GM18511 (cell line): ENCODE data around the gene ZNF385B.

Experiments
- ATAC-seq: cut with Tn5 transposase; IDR thresholded peaks from one replicate; pipeline ENCODE4 v1.9.1; 2021; ENCODE audit warnings: mild to moderate bottlenecking, moderate library complexity; ENCODE audit not compliant: unreplicated experiment

ZNF385B gene

DNA sequence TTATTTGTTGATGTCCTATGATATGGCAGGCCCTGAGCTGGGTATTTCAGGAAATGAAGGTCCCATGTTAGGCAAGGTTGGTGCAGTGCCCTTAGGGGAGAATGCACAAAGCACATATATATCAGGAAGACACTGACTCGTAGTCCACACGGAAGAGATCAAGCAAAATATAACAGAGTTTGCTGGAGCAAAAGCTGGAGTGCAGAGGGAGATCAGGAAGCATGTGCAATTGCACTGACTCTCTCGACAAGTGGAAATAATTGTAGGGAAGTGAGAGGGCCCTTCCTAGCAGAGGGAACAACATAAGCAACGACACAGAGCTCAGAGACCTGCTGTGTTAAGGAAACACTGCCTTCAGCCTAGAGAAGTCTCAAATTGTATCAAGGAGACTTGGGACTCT, 4.2 kb downstream of the ZNF385B start:
- no peak for ATAC-seq

DNA sequence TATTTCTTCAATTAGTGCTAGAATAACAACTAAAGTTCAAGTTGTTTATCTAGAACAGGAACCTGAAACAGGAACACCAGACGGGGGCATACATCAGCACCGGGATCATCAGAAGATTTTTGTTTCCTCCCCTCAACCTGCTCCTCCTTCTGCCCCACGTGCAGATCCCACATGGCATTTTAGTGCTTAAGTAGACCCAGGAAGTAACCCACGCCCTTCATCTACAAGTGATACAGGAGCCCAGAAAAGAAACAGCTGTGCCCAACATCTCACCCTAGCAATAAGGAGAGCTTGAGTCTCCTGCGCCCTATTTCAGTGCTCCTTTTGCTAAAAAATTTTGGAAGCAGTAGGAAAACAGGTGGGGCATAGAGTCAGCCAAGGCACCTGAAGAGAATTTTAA, 5.2 kb downstream of the ZNF385B start:
- no peak for ATAC-seq

DNA sequence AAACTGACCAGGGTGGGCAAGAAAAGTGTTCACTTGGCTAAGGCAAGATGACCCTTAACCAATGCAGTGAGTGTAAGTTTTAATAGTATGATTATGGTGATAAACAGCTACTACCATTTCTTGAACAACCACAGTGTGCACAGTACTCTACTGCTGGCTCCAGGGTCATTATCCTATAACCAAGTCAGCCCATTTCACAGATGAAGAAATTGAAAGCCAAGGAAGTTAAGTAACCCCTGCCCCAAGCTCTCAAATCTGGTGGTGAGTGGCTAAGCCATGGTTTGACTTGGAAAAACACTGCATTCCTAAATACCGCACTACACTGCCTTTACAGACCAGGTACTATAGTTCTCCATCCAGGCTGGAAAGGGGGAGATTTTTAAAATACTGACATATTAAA, 5.7 kb downstream of the ZNF385B start:
- ATAC-seq = no peak

DNA sequence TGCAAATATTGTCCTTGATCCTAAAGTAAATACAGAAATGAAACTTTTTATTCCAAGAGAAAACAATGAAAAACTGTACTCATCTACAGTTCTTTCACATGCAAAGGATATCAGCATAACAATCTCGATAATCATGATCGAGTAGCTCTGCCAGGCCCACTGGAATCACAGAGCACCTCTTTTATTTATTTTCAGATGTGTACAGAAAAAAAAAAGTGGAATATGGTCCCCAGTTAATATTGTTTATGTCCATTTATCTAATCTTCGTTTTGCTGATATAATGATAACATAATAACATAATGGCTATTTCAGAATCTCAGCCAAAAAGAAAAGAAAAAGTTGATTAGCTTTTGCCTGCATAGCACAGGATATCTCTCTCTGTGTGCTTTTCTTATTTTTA, 6.5 kb downstream of the ZNF385B start:
- no peak for ATAC-seq

DNA sequence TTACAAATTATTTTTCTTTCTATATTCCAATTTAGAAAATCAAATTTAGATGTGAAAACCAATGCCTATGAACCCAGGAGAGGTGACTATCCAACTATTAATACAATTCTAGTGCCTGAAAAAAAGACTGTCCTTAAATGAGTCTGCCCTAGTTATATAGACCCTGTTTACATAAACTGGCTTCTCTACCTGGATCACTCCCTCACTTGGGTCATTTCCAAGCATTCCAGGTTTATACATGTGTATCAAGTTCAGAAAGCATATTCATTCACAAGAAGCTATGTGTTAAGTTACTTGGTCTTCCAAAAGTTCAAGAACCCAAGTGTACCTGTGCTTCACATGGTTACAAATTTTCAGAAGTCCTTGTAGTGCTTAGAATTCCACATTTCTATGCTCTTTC, 8.3 kb downstream of the ZNF385B start:
- ATAC-seq = no peak

DNA sequence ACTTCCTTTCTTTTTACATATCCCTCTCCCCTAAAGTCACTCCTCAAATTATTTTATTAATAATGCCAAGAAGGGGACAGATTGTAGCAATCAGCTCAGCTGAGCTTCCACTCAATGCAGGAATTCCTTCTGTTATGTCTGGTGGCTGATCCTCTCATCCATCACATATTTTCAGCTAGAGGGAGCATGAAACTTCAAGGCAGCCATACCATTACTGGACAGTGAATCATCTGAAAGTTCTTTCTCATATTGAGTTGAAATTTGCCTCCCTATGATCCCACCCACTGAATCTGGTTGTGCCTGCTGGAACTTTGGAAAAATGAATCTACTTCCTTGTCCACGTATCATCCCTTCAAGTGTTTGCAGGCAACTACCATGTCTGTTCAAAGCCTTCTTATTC, 11.2 kb downstream of the ZNF385B start:
- ATAC-seq = no peak

DNA sequence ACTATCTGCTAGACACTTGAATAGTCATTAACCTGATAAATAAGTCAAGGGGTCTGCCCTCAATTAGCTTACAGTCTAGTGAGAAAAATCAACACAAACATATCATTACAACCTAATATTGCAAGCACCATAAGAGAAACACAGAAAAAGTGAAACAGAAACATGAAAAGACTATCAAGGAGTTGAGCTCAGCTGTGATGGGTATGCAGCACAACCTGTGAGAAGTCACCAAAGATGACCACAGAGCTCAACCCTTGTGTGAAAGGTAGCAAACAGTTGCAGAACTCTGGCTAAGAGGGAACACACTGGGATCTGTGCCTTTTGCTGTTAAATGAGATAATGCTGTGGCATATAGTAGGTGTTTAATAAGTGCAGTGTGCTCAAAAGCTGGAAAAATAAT, 11.7 kb downstream of the ZNF385B start:
- ATAC-seq = no peak

DNA sequence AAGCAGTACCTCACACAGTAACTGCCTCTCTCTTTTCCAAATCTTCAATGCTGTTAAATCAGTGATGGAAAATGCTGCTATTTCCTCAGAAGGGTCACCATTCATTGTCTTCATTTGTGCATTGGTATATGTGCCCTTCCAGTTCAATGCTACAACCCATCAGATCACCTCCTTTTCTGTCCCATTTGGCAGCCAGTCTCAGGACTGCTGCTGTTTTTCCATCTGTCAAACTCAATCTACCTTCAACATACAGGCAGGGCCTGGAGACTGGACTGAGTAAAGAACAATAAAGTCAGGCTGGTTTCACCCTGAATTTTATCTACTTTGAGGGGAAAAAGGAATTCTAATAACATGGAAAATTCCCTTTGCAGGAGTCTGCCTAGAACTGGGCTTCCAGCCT, 17.9 kb downstream of the ZNF385B start:
- no peak for ATAC-seq

DNA sequence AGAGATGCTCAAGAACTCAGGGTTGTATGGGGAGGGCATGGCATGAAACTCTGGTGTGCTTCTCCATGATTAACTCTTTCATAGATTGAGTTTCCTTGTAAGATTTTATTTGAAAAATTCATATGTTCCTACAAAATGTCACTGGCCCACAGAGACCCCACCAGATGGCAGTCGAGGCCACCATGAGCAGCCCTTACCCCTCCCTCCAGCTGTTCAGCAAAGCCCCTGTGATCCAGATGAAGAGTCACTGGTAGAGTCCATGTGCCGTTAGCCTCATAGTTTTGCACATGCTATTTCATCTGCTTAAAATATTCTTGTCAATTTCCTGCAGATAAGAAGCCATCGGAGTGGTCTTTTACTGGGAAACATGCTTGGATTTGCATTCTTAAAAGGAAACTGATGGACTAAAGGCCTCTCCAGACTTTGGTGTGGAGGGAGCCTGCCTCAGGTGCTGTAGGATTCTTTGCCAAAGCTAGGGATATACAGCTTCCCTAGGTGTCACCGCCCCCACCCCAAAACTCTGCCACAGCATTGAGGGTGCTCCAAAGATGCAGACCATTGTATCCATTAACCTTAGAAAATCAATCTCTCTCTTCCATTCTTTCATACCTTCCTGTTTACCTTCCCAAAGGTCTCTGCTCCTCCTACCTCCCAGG, 18.8 kb downstream of the ZNF385B start:
- no peak for ATAC-seq

DNA sequence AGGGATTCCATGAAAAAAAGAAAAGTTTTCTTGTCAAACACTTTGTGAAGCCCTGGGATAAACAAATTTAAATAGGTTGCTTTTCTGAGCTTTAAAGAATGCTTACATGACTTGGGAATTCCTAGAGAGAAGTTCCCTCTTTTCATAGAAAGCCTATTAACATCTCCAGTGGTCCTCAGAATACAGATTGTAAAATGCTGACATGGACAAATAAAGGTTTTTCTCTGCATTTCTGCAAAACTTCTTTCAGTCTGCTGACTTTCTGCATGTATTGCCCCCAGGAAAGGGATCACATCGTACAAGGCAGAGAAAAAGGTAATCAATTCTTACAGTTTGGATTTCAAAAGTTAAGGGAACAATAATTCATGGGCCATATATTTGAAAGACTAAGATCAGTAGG, 20.6 kb downstream of the ZNF385B start:
- no peak for ATAC-seq

DNA sequence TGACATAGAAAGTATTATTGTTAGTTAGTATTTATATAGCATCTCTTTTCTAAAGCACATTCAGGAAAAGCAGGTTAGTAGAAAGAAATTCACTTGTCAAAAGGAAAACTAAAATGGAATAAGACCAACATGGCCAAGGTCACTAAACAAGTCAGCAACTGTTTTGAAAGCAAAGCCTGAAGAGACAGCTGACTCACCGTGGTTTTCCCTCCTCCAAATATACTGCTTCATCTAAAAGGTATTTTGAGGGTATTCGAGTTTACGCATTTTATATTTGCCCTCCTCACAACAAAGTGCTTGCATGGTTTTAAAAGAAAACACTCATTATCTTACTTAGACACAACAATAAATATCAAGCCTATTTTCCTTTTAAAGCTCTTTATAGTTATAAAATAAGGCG, 24.0 kb downstream of the ZNF385B start:
- ATAC-seq = no peak

DNA sequence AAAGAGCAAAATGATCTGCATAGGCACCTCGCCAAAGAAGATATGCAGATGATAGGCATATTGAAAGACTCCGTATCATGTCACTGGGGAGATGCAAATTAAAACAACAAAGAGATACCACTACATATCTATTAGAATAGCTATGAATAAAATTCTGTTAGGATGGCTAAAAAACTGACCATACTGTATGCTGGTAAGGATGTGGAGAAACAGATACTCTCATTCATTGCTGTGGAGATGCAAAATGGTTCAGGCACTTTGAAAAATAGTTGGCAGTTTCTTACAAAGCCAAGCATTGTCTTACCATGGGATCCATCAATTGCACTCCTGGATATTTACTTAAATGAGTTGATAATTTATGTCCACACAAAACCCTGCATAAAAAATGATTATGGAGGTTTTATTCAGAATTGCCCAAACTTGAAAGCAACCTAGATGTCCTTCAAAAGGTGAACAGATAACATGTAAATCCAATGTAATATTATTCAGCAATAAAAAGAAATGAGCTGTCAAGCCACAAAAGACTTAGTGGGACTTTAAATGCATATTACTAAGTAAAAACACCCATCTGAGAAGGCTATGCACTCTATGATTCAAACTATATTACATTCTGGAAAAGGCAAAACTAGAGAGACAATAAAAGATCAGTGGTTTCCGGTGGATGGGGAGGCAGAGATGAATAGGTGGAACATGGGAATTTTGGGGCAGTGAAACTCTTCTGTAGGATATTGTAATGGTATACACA, 31.2 kb downstream of the ZNF385B start:
- no peak for ATAC-seq

DNA sequence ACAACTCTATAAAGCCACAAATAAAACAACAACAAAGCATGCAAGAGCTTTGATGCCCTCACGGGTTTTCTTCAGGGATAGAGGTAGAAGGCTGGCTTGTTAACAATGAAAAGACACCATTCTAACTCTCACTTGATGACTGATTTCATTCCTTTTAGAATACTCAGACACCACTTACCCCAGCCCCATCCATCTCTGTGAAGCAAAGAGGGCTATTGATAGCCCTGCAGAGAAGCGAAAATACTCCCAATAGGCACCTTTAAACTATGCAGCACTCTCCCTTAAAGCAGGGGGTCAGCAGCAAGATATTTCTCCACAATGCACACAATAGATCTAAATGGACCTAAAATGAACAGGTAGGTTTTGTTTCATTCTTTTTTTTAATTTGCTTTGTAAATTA, 35.1 kb downstream of the ZNF385B start:
- no peak for ATAC-seq

DNA sequence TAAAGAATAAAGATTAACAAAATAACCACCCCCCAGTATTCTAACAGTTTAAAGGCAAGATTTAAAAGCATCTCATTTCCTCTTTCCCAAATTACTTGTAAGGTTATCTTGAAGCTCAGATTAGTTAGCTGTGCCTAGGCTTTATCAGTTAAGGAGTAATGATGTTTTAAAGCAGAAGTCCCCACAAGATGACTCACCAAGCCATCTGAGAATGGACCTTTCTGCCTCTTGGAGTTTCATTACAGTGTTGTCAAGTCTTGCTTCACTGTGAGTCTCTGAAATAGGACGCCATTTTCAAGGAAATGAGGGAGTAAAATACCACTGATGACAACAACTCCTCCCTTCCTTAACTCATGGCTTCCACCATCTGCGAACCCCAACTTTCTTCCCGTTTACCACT, 35.9 kb downstream of the ZNF385B start:
- ATAC-seq = no peak

DNA sequence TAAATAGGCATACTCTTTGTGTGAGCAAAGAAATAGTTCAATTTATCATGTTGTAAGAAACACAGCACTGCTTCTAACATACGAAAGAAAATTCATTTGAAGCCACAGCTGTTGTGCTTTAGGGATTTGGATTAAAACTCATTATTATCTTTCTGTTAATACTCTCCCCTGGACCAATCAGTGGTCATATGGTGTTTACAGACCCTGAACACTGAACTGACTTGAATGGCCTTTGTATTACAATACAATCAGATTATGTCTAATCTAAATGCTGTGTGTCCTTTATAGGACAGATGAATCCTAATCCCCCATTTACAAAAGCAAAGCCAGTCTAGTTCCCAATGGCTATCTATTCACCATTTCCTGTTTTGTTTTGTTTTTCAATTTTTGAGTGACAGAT, 36.5 kb downstream of the ZNF385B start:
- no peak for ATAC-seq

DNA sequence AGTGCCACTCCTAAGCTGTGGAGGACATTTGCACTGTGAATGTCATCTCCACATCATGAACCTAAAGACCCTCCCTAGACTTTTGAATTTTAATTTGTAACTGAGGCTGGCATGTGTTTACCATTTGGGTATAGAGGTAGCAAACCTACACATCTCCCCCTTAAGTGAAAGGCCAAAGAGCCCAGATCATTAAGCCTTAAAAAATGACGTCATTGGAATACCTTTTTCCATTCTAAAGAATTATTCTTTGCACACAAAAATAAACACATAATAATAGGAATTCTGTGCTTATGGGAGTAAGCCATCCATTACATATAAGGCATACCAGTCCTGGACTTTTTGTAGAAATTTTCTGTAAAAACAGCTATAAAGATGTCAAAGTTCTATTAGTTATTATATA, 38.9 kb downstream of the ZNF385B start:
- ATAC-seq = no peak

DNA sequence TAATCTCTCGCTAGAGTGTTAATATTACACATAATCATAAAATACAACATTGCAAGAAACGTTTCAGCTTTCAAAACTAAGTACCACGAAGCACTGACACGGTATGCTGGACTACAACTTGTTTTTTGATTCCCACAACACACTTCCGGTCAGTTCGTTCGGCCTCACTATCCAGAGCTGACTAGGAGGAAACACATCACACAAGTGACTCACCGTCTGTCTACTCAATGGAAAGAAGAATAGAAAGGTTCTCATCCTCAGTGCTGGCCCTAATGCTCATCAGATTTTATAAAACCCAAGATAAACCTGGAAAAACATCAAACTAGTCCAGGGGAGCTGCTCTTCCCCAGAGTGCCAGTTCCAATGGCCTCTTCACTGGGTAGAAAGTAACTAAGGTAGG, 42.9 kb downstream of the ZNF385B start:
- no peak for ATAC-seq

DNA sequence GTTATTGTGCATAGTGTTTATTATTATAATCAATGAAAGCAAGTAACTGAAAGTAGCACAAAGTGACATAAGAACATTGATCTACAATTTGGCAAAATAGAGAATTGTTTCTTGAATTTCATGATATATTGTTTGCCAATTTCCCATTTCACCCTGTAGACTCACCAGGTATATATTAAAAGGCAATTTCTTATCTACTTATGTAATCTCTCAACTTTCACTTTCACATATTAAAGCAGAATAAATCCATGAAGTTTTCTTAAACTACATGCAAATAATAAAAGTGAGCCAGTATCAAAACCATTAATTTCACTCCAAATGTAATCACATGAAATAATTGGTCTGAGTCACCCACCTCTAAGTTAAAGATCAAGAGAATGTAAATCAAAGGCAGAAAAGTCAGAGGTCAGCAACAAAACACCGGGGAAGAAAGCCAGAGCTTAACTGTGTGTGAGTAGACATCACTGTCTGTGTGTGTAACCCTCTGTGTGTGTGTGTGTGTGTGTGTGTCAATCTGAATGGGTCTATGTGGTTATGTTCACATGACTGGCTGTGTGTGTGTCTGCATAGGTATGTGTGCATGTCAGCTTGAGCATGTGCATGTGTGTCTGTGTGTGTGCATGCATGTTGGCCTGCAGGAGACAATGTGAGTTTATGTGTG, 44.1 kb downstream of the ZNF385B start:
- no peak for ATAC-seq

DNA sequence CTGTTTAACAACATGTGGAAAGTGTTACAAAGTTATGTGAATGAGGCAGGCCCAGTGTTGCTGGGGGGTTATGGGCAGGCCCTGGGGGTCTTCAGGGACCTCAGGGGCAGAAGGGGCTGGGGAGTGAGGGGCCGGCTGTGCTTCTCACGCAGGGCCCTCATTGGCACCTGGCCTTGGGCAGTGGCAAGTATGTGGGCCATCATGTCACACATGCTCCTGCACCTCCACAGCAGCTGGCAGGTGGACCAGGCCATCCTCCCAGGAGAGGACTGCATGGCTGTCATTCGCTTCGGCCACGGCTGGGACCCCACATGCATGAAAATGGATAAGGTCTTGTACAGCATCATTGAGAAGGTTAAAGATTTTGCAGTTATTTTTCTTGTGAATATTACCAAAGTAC, 47.4 kb downstream of the ZNF385B start:
- ATAC-seq = no peak

DNA sequence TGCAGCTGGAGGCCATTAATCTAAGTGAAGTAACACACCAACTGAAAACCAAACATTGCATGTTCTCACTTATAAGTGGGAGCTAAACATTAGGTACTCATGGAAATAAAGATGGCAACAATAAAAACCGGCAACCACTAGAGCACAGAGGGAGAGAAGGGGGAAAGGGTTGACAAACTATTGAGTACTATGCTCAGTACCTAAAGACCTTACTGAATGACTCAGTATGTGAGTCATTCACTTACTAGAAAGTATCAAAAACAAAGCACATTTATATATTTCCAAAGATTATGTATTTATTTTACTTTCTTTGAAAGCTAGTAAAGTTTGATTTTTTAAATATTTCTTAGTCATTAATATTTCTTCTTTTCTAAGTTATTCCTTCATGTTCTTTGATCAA, 48.9 kb downstream of the ZNF385B start:
- ATAC-seq = no peak

DNA sequence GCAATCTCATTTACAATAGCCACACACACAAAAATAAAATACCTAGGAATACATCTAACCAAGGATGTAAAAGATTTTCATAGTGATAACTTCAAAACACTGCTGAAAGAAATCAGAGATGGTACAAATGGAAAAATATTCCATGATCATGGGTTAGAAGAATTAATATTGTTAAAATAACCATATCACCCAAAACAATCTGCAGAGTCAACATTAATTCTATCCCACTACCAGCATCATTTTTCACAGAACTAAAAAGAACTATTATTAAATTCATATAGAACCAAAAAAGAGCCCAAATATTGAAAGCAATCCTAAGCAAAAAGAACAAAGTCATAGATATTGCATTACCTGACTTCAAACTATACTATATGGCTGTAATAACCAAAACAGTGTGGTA, 50.4 kb downstream of the ZNF385B start:
- no peak for ATAC-seq

DNA sequence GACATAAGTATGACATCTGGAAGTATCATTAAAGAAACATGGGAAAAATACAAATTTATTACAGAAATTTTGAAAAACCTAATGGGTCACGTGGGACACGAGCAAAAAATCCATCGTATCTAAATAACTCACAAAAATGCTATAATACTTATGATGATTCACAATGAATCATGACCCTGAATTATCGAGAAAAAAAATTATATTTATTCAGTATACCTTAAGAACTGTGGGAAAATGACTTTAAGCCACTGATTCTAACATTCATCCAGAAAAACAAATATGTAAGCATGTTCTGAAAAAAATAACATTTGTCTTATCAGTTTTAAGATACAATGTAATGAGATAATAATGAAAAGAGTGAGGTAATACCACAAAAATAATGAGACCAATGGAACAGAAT, 51.8 kb downstream of the ZNF385B start:
- no peak for ATAC-seq
